ENCODE data around the gene AXDND1. TPM values are rescaled to one million over a fixed set of nuclear protein-coding genes. Genes with fewer than 3 reads are reported as not detected.

Gene AXDND1
- total RNA-seq, 1 experiment from 2014 or later = 0.48 TPM

- no peaks in the 10 kb centered on the region; a peak in 2 of 5 replicates for H3K9me3 Mint-ChIP-seq
- H3K4ac ChIP-seq (ENCODE audit: low read depth, low read length) = no peak overlapping the region
- H4K20me1 ChIP-seq (ENCODE audit: control insufficient read depth, insufficient read depth, insufficient read length) = no peaks in the 10 kb centered on the region
- H3K23me2 ChIP-seq (ENCODE audit: insufficient read length, low read depth, low read length, poor library complexity, severe bottlenecking) = no peaks in the 10 kb centered on the region
- no peak overlapping the region for H3K56ac ChIP-seq (ENCODE audit: insufficient read length, low read depth, low read length)
- no peaks in the 10 kb centered on the region for H3K9me3 ChIP-seq (ENCODE audit: control insufficient read depth, low read depth, low read length)
- no peaks in the 10 kb centered on the region for H3K79me2 ChIP-seq (ENCODE audit: insufficient read depth, low read length)
- H2BK12ac ChIP-seq (ENCODE audit: insufficient read length, low read depth, low read length) = no peak overlapping the region
- H4K8ac ChIP-seq (replicated peaks; ENCODE audit: insufficient read length, low read depth, low read length) = no peak overlapping the region
- no peaks in the 10 kb centered on the region for H3K4me1 ChIP-seq (ENCODE audit: insufficient read depth, low read length)
- DNase-seq = no peak
- no peak overlapping the region for H2BK120ac ChIP-seq (ENCODE audit: low read depth, low read length, poor library complexity, severe bottlenecking)
- no peak overlapping the region for H4K91ac ChIP-seq (ENCODE audit: insufficient read length, low read depth, low read length)
- no peak overlapping the region for H2BK20ac ChIP-seq (ENCODE audit: low read depth, low read length, poor library complexity, severe bottlenecking)
- H3T11ph ChIP-seq (ENCODE audit: low read length) = no peak overlapping the region
- H3K36me3 Mint-ChIP-seq (ENCODE audit: insufficient read depth in 1 of 3, low read depth in 3 of 3) = no peaks in the 10 kb centered on the region; a peak in 1 of 7 replicates
- H3K23ac ChIP-seq (ENCODE audit: insufficient read length, low read depth, low read length) = no peak overlapping the region
- no peak for TF ChIP-seq CTCF (conservative IDR thresholded peaks at IDR 0.05)
- H3K18ac ChIP-seq (ENCODE audit: insufficient read length, low read depth, low read length) = no peak overlapping the region
- H2BK15ac ChIP-seq (ENCODE audit: low read depth, low read length) = no peak overlapping the region
- H4K5ac ChIP-seq (ENCODE audit: insufficient read length, low read depth, low read length) = no peak overlapping the region
- H3K4me2 ChIP-seq (ENCODE audit: insufficient read depth, insufficient read length, low read length) = no peak overlapping the region
- no peak overlapping the region for H3K27ac ChIP-seq (ENCODE audit: insufficient read length, low read depth, low read length)
- no peak overlapping the region for H3K4me3 Mint-ChIP-seq
- H3K27ac Mint-ChIP-seq = no peak overlapping the region
- no peak overlapping the region for H3K9ac ChIP-seq (ENCODE audit: extremely low read depth, insufficient read length, low read length)
- no peaks in the 10 kb centered on the region for H3K27me3 Mint-ChIP-seq (ENCODE audit: low read depth)
- no peak overlapping the region for H2BK5ac ChIP-seq (ENCODE audit: insufficient read length, low read length)
- no peaks in the 10 kb centered on the region for H3K27me3 ChIP-seq (ENCODE audit: insufficient read depth, low read length)
- H3K14ac ChIP-seq (ENCODE audit: insufficient read depth, low read length) = no peak overlapping the region
- peaks cover 8 to 9% of the 10 kb centered on the region in 2 experiments for H3K4me1 Mint-ChIP-seq
- no peak overlapping the region for H2AK5ac ChIP-seq (ENCODE audit: insufficient read length, low read length)
- WGBS (ENCODE audit: extremely low coverage, insufficient read length, low lambda C conversion rate) = no CpG with 5 or more reads among the region's 1 CpG
- H3K79me1 ChIP-seq (ENCODE audit: insufficient read depth, low read depth, low read length, poor library complexity, severe bottlenecking) = no peaks in the 10 kb centered on the region
- no peak overlapping the region for H2AFZ ChIP-seq (ENCODE audit: low read length)
These were observed 192.3 kb downstream of the AXDND1 start for GRCh38 chr1:179558078-179558477.
